Hematopoietic multipotent progenitor cell treated with erythropoietin and hydrocortisone succinate and interleukin-3 and kit ligand, for 4 days (in vitro differentiated cells): ENCODE data around the gene OGFR.

ENCODE experiments used
- DNase-seq: peaks from one replicate; pipeline ENCODE4 v3.0.0-alpha.2; 2015

The OGFR gene

GRCh38 chr20:62785393-62785792 lies 19.2 kb upstream of the OGFR start:
- DNase-seq, result no peak

DNA sequence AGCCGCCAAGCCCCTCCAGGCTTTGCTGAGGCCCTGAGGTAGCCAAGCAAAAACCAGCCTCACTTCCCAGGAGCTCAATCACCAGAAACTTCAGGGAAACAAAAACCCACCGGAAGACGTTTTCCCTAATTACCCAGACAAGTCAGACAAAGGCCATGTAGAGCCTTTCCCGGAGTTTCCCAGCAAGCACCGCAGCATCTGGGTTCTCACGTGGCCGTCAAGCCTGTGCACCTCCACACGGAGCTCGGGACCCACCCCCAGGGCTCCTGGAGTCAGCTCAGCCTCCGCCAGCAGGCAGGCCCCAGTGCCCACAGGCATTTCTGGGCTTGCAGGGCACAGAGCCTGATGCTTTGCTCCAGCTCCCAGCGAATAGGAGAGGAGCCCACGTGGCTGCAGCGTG lies 18.5 kb upstream of the OGFR start:
- DNase-seq, result no peak

GRCh38 chr20:62787321-62787720 lies 17.3 kb upstream of the OGFR start:
- no peak for DNase-seq

- no peak for DNase-seq
Observed at GRCh38 chr20:62787866-62788265, 16.8 kb upstream of the OGFR start.

DNA sequence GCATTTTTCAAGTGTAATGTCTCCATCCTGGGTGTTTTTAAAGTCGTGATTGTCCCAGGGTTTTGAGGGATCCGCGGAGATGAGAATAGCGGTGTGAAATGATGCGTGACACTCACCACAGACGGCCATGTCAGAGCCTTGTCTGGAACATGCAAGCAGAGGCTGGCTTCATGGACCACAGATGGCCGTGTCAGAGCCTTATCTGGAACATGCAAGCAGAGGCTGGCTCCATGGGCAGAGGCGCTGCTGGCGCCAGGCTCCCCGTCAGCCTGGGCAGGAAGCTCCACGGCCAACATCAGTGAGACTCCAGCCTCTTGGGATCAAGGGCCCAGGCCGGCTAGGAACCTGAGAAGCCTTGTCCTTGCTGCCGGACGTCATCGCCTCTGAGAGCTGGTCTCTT lies 16.0 kb upstream of the OGFR start:
- DNase-seq, result peak; percentile 83

GRCh38 chr20:62790075-62790474 lies 14.6 kb upstream of the OGFR start:
- DNase-seq, result no peak

- peak; percentile 95 for DNase-seq
Observed at GRCh38 chr20:62791301-62792181, 13.1 kb upstream of the OGFR start.

GRCh38 chr20:62792182-62792939 lies 12.3 kb upstream of the OGFR start:
- no peak for DNase-seq

DNA sequence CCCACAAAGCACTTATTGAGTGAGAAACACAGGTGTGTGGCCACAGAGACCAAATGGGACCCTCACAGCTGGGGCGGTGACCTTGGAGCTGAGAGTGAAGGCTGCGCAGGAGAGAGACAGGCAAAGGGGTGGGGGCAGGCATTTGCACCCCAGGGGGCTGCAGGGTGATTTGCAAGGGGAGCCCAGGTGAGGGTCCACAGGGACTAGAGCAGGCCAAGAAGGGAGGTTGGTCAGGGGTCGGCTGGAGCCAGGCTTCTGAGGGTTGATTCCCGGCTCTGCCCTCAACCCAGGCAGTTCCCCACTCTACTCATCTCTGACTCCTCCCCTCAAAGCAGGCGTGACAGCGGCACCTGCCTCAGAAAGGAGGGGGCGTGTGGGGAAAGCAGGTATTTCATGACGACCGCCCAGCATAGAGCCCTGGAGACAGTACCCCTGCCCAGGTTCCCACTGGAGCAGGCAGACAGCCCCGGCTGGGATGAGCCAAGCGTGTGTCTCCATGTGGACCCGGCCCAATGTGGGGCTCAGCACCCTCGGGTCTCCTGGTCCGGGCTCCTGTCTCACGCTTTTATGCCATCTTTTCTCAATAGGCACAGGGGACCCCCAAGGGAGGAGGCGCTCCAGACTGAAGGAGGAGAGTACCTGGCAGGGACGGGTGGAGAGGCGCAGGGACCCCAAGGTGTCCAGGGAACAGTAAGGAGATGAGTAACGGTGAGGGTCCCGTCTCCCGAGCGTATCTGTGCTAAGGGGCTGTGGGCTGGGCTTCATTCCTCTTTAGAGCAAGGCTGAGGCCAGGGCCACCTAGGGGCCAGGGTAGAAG lies 11.5 kb upstream of the OGFR start:
- DNase-seq, result no peak

DNA sequence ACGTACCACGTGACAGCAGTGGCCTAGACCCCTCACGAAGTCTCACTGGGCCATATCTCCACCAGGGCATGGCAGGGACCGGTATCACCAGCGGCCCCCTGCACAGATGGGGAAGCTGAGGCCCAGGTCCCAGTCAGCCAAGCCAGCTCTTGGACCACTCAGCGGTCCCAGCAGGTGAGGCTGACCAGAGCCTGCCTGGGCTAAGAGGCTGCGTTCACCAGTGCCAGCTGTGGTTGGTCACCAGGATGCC lies 11.0 kb upstream of the OGFR start:
- no peak for DNase-seq

GRCh38 chr20:62794007-62794724 lies 10.5 kb upstream of the OGFR start:
- DNase-seq, result peak; percentile 98

- DNase-seq, result peak; percentile 81
Observed at GRCh38 chr20:62795023-62795761, 9.4 kb upstream of the OGFR start.

GRCh38 chr20:62796699-62797491 lies 7.7 kb upstream of the OGFR start:
- DNase-seq, result no peak

DNA sequence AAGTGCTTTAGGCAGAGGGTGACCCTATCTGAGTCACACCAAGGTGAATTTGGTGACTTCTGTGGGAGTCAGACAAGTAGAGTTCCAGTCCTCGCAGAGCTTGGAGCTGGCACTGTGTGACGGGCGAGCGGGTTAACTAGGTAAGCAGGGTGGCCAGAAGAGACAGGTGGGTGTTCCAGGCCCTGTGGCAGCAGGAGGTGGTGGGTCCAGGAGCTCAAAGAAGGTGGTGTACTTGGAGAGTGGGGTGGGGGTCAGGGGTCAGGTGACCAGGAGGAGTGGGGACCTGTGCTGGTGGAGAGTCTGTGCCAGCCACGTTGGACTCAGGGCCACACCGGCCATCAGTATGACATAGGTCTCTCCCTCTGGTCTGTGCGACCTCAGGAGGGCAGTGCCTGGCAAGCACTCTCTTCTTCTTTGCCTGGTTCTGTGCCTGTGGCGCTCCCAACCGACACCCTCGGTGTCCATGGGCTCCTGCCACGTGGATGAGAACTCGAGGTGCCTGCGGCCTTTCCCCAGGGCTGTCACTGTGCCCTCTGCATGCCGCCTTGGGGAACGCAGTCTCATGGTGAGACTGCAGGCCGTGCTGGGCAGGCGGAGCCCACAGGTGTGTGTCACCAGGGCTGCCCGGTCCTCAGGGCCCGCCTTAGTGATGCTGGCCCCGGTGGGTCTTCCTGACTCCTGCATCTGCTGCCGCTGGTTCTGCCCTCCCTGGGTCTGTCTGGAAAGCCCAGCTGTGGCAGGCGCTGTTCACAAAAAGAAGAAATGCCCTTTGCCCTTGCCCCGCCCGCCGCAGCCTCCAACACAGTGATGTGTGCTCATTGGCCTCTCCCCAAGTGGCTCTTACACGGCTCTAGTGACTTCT lies 6.7 kb upstream of the OGFR start:
- DNase-seq, result no peak

GRCh38 chr20:62799036-62799435 lies 5.6 kb upstream of the OGFR start:
- no peak for DNase-seq

DNA sequence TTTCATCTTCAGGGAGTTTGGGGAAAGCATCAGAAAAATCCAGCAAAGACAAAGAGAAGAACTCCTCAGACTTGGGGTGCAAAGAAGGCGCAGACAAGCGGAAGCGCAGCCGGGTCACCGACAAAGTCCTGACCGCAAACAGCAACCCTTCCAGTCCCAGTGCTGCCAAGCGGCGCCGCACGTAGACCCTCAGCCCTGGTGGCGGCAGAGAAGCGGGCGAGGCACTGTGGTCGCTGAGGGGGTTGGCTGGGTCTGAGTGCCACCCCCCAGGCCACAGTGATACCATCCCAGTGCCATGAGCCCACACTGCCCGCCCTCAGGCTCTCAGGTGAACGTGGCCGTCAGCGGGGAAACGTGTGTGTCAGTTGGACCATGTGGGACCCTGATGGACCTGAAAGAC lies 5.2 kb upstream of the OGFR start:
- no peak for DNase-seq

- no peak for DNase-seq
Observed at GRCh38 chr20:62799873-62800272, 4.8 kb upstream of the OGFR start.

- DNase-seq, result no peak
Observed at GRCh38 chr20:62800314-62801259, 4.0 kb upstream of the OGFR start.
